ENCODE data around the gene INO80. TPM values are rescaled to one million over a fixed set of nuclear protein-coding genes. Genes with fewer than 3 reads are reported as not detected.
A peak's percentile ranks its signal among the peaks of the same experiment; 100 is the strongest.
"Not testable (repeated sequence)": the region's sequence is repeated elsewhere in the genome, so short reads cannot be mapped to it uniquely, and the experiment has no call there.

Gene INO80
- total RNA-seq, 1 donor from 2014 or later: 20.6 TPM

- no peak for ATAC-seq
Observed at GRCh38 chr15:40992241-40992741, 123.8 kb downstream of the INO80 start.

DNA sequence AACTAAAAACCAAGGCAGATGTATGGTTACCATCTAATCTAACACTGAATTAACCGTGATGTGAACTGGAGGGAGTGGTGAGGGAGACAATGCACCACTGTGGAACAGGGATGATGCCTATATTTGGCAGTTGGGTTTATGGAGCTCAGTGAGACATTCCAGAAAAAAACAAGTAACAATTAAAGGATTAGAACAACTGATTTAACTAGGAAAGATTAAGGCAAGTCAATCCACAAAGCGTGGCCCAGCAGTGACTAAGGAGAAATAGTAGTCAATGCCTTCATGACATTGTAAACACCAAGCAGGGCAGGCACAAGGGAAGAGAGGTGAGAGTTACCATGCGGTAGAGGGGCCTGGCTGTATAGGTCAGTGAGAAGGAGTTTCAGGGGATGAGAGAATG, 124.7 kb downstream of the INO80 start:
- peak; percentile 53 for ATAC-seq

DNA sequence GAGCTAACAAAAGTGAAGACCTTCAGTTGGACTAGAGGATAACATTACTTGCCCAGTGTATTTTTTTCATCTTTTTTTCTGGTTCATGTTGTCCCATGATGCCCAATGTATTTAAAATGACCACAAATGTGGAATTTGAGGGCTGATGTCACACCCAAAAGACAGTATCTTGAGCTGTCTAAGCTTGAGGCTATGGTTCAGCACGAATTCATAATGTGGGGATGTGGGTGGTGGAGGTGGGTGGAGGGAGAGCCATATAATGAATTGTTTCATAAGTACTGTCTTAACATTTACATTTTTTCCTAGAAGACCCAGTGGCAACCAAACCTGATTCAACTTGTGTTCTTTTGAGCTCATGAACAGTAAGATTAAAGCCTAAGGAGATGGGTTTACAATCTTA, 125.3 kb downstream of the INO80 start:
- no peak for ATAC-seq

GRCh38 chr15:40990080-40990479, 126.0 kb downstream of the INO80 start:
- no peak for ATAC-seq

- no peak for ATAC-seq
Observed at GRCh38 chr15:40988156-40988555, 127.9 kb downstream of the INO80 start.

DNA sequence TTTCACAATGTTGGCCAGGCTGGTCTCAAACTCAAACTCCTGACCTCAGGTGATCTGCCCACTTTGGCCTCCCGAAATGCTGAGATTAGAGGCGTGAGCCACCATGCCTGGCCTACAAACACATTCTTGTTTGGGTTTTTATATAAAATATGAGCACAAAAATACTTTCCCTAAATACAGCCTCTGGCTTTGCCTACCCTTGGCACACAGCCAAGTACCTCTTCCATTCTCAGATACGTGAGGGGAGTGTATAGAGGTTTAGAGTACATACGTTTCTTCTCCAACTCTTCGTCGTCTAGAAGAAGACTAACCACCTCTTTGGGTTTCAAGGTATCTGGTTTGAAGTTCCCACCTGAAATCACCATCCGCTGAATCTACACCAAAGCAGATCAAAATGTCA, 129.3 kb downstream of the INO80 start:
- ATAC-seq: no peak

- no peak for ATAC-seq
Observed at GRCh38 chr15:40985541-40986330, 130.3 kb downstream of the INO80 start.

DNA sequence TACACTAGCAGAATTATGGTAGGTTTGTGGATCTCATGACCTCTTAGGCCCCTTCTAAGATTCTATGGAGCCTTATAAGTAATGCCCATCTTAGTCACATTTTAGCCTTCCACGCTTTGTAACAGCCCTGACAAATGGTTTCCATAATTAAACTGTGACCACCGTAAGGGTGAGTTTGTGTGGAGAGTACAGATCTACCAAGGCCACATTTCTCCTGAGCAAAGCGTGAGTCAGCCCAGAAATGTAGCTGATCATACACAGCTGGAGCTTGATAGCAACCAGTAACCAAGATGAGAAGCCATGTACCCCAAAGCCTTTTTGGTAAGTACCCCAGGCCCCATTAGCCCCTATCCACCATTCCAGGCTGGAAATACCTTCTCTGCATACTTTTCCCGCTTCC, 131.1 kb downstream of the INO80 start:
- no peak for ATAC-seq

DNA sequence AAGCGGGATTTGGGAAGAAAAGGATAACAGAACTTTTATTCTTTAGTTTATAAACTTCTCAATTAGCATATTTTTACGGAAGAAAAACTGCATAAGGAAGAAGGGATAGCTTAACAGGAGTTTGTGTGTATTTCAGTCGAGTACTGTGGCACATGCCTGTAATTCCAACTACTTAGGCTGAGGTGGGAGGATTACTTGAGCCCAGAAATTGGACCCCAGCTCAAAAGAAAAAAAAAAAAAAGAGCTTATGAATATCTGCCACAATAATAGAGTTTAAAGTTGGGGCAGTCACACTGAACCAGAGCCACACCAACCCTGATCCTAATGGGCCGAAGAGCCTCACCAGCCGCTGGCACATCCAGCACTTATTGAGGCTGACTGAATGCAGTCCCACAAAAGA, 131.7 kb downstream of the INO80 start:
- no peak for ATAC-seq

- ATAC-seq: no peak
Observed at GRCh38 chr15:40982855-40983254, 133.2 kb downstream of the INO80 start.

- no peak for ATAC-seq
Observed at GRCh38 chr15:40981186-40981585, 134.9 kb downstream of the INO80 start.

GRCh38 chr15:40978562-40978961, 137.5 kb downstream of the INO80 start:
- ATAC-seq: no peak

DNA sequence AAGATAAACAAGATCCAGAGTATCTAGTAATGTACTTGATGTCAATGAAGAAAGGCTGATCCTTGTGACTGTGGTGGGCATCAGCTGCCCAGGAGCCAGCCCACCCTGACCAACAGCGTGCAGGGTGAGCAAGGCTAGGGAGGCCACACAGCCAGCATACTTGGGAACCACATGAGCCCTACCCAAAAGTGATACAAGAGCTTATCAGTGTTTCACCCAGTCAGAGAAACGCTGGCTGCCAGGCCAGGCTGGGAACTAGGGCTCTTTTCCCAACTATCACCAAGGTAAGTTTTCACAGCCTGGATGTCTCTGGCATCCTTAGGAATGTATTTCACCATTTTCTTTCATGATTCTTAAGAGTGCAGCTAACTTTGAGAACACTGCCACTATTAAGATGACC, 137.9 kb downstream of the INO80 start:
- no peak for ATAC-seq

DNA sequence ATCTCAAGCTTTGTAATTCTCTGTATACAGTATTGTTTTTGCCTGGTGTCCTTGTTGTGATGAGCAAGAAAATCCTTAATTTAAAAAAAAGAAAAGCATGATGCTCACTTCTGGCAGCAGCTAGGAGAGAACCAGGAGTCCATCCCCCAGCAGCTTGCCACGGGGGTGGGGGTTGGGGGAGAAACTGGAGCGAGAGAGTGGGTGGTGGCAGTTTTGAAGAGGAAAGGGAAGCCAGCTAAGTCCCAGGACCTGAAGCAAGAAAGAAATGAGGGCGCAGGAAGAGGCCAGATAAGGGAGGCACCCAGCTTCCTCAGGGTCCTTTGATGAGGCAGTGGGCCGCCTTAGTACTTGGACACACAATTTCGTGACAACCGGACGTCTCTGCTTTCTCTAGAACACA, 139.3 kb downstream of the INO80 start:
- no peak for ATAC-seq

DNA sequence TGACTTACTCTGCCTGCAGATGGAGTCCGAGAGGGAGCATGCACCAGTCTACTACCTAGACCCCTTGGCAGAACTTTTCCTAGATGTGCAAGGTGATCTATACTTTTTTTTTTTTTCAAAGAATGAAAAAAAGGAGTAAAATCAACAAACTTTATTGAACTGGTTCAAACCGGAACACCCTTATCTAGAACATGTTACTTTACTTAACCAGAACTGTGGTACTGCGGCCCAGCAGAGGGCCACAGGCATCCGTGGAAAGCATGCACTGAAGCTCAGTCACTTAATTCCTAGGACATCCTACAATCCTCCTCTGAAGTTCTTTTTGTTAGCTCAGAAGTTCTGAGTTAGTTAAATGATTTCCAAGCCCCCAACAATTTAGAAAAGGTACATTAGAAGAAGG, 141.2 kb downstream of the INO80 start:
- ATAC-seq: no peak

DNA sequence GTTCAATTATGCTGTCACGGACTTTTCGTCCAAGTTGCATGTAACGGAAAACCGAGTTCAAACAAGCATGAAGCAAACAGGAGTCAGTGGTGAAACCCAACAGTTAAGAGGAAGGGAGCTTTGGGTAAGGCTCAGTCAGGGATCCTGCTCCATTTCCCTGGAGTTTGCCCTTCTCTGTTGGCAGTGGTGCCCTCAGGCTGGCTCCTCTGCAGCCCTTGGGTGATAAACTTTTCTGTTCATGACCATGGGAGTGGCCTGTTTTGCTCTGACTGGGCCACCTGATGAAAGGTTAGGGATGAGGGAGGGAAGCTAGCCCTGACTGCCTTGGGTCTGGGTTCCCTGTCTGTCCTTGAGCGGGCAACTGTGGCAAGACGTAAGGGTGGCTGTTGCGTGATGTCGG, 146.7 kb downstream of the INO80 start:
- ATAC-seq: no peak

- ATAC-seq: no peak
Observed at GRCh38 chr15:40968290-40969085, 147.6 kb downstream of the INO80 start.

DNA sequence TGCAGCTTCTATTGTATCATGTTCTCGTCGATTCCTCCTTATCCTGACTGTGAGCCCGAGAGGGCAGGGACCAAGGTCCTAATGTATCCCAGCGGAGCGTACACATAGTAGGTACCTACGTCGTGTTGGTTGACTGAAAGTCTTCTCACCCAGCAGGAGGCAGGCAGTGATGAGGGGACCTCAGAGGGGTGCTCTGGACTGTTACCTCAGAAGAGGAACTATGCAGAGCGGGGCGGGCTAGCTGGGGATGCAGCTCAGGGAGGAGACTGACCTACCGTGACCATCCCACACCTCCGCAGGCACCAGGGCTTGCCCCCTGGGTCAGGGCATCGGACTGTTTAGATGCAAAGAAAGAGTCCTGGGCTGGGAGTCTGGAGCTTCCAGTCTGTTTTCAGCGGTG, 151.4 kb downstream of the INO80 start:
- ATAC-seq: no peak

DNA sequence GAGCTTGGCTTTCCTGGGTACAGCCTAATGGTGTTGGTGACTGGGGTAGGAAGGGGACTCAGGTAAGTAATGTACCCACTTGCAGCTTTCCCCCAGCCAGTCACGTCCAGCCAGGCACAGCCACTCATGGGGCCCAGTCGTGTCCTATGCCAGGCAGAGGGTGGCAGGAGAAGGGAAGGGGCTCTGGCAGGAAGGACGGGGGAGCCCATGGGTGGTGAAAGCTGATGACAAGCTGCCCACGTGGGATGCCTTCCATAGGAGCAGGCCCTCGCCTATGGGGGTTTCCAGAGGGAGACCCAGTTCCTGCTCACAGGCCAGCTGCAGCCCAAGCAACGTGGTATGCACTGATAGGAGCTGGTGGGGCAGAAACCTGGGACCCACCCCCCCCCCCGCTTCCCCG, 152.1 kb downstream of the INO80 start:
- ATAC-seq: no peak

DNA sequence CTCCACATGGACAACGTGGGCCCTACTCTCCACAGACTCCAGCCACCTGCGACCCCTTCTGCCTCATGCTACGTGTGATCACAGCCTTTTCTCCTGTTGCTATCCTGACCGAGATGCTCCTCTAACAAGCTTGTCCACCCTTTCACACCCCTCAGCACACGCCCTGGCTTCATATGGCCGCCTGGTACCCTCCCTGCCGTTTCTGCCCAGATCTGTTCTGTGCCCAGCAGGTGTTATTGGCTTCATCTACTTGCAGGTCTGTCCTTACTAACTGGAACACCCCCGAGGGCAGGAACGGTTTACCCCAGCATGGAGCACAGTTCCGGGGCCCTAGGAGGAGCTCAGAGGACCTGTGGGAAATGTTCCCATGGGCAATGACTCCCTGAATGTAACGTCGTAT, 152.9 kb downstream of the INO80 start:
- ATAC-seq: no peak

GRCh38 chr15:40962317-40962716, 153.8 kb downstream of the INO80 start:
- ATAC-seq: not testable (repeated sequence)

GRCh38 chr15:40961740-40962139, 154.3 kb downstream of the INO80 start:
- not testable (repeated sequence) for ATAC-seq

DNA sequence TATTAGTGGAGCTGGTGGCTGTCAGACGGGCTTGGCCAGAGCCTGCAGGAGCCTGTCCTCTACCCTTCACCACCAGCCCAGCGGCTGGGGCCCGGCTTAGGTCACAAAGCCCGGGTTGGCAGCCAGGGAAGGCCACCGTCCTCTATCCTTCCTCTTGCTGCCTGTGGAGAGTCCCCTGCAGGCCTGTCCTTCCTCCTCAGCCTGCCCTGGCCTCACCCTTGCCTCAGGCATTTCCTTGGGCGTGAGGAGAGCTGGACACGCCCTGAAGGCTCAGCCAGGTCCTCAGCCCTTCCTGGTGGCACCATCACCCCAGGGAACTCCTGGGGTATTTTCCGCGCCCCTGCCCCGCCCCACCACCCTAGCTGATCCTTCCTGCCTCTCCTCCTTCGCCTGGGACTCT, 155.2 kb downstream of the INO80 start:
- peak; percentile 83 for ATAC-seq

Data from esophagus mucosa (tissue), 1 donor.